Trophoblast cell (in vitro differentiated cells and primary cell): ENCODE results near the gene NUDC.
"Not testable (repeated sequence)": the region's sequence is repeated elsewhere in the genome, so short reads cannot be mapped to it uniquely, and the experiment has no call there.

Experiments used
- DNase-seq, 2 donors: peaks; one replicate each; pipeline ENCODE4 v3.0.0-alpha.2; 2016
- H2AFZ ChIP-seq: 2 replicates; pipeline ENCODE4 v1.6.1; 2013; ENCODE audit warnings: low read length, moderate library complexity, mild to moderate bottlenecking; ENCODE audit not compliant: insufficient read depth, poor library complexity
- H2AK5ac ChIP-seq: 2 replicates; pipeline ENCODE4 v1.6.1; 2013; ENCODE audit warnings: mild to moderate bottlenecking, low read length
- H2BK120ac ChIP-seq: 2 replicates; pipeline ENCODE4 v1.6.1; 2013; ENCODE audit warnings: low read length, mild to moderate bottlenecking, moderate library complexity; ENCODE audit not compliant: insufficient read depth, poor library complexity
- H2BK12ac ChIP-seq: 2 replicates; pipeline ENCODE4 v1.6.1; 2013; ENCODE audit warnings: mild to moderate bottlenecking, low read length, moderate library complexity
- H2BK5ac ChIP-seq: 2 replicates; pipeline ENCODE4 v1.6.1; 2013; ENCODE audit warnings: low read length, low read depth, moderate library complexity, mild to moderate bottlenecking; ENCODE audit not compliant: poor library complexity
- H3K14ac ChIP-seq: 2 replicates; pipeline ENCODE4 v1.6.1; 2013; ENCODE audit warnings: mild to moderate bottlenecking, low read length
- H3K18ac ChIP-seq: 2 replicates; pipeline ENCODE4 v1.6.1; 2013; ENCODE audit warnings: mild to moderate bottlenecking, low read length
- H3K23ac ChIP-seq: 2 replicates; pipeline ENCODE4 v1.6.1; 2013; ENCODE audit warnings: low read length
- H3K27ac ChIP-seq: 2 replicates; pipeline ENCODE4 v1.5.1; 2013; ENCODE audit warnings: low read depth, mild to moderate bottlenecking, inconsistent platforms, low read length, moderate library complexity
- H3K27me3 ChIP-seq: 2 replicates; pipeline ENCODE4 v1.6.1; 2013; ENCODE audit warnings: inconsistent platforms, mild to moderate bottlenecking, low read length, moderate library complexity; ENCODE audit not compliant: insufficient read depth
- H3K36me3 ChIP-seq, 2 experiments: 1 replicate in 1 of 2; 2 replicates in 1 of 2; pipeline ENCODE4 v1.6.1; 2013; ENCODE audit warnings: low read length in 2 of 2, mild to moderate bottlenecking in 2 of 2, moderate library complexity in 1 of 2; ENCODE audit not compliant: insufficient read depth in 2 of 2, control insufficient read depth in 1 of 2
- H3K4ac ChIP-seq: 2 replicates; pipeline ENCODE4 v1.6.1; 2013; ENCODE audit warnings: low read depth, mild to moderate bottlenecking, low read length, moderate library complexity
- H3K4me1 ChIP-seq, 2 experiments: 1 replicate in 1 of 2; 2 replicates in 1 of 2; pipeline ENCODE4 v1.6.1; 2013; ENCODE audit warnings: low read length in 2 of 2, mild to moderate bottlenecking in 2 of 2, moderate library complexity in 1 of 2; ENCODE audit not compliant: insufficient read depth in 2 of 2, control insufficient read depth in 1 of 2
- H3K4me2 ChIP-seq: 2 replicates; pipeline ENCODE4 v1.6.1; 2013; ENCODE audit warnings: inconsistent platforms, mild to moderate bottlenecking, low read length, moderate library complexity
- H3K4me3 ChIP-seq: 2 replicates; pipeline ENCODE4 v1.5.1; 2013; ENCODE audit warnings: mild to moderate bottlenecking, low read depth, low read length, inconsistent platforms
- H3K79me1 ChIP-seq: one replicate; pipeline ENCODE4 v1.6.1; 2013; ENCODE audit warnings: low read length
- H3K79me2 ChIP-seq: 2 replicates; pipeline ENCODE4 v1.6.1; 2013; ENCODE audit warnings: low read length, mild to moderate bottlenecking; ENCODE audit not compliant: control insufficient read depth, insufficient read depth, poor library complexity
- H3K9ac ChIP-seq: 2 replicates; pipeline ENCODE4 v1.6.1; 2013; ENCODE audit warnings: mild to moderate bottlenecking, low read length
- H3K9me3 ChIP-seq: 2 replicates; pipeline ENCODE4 v1.6.1; 2013; ENCODE audit warnings: low read depth, mild to moderate bottlenecking, control low read depth, inconsistent platforms, low read length; ENCODE audit not compliant: insufficient read depth
- H4K12ac ChIP-seq: 2 replicates; pipeline ENCODE4 v1.6.1; 2013; ENCODE audit warnings: low read depth, mild to moderate bottlenecking, low read length, moderate library complexity
- H4K8ac ChIP-seq: 2 replicates; pipeline ENCODE4 v1.6.1; 2013; ENCODE audit warnings: low read depth, mild to moderate bottlenecking, low read length, moderate library complexity
- H4K91ac ChIP-seq: one replicate; pipeline ENCODE4 v1.6.1; 2013; ENCODE audit warnings: low read depth, mild to moderate bottlenecking, low read length, moderate library complexity
- WGBS: extraction: QIAGEN DNeasy Blood & Tissue Kit; methylation state at CpG from one replicate; pipeline ENCODE4 v1.1.7; 2013; ENCODE audit warnings: missing lambda C conversion rate; ENCODE audit not compliant: insufficient read length, insufficient coverage; ENCODE audit errors: extremely low coverage; 5-methylcytosine and 5-hydroxymethylcytosine counted together

The NUDC gene

GRCh38 chr1:26948725-26949057 lies 27.1 kb downstream of the NUDC start:
- H2BK12ac ChIP-seq, H3K4me2 ChIP-seq, H3K4ac ChIP-seq, H3K4me1 ChIP-seq, H3K23ac ChIP-seq, H3K27ac ChIP-seq, H2AFZ ChIP-seq, H2AK5ac ChIP-seq, H3K79me2 ChIP-seq, H3K14ac ChIP-seq, H3K18ac ChIP-seq, H4K12ac ChIP-seq, H3K27me3 ChIP-seq, H2BK5ac ChIP-seq, H2BK120ac ChIP-seq, H4K8ac ChIP-seq, H3K4me3 ChIP-seq, H4K91ac ChIP-seq, H3K9me3 ChIP-seq, H3K9ac ChIP-seq, DNase-seq, H3K79me1 ChIP-seq: not testable (repeated sequence)
- peaks cover 59 to 62% of the 10 kb centered on the region in 2 experiments for H3K36me3 ChIP-seq
- no CpG with 5 or more reads among the region's 16 CpGs for WGBS

- no peak overlapping the region for H3K4ac ChIP-seq
- no peaks in the 10 kb centered on the region for H3K79me2 ChIP-seq
- H3K14ac ChIP-seq, result no peak overlapping the region
- H2BK12ac ChIP-seq, result no peak overlapping the region
- H3K4me2 ChIP-seq, result no peak overlapping the region
- H3K9ac ChIP-seq, result no peak overlapping the region
- no peak overlapping the region for H2AK5ac ChIP-seq
- no peak overlapping the region for H2AFZ ChIP-seq
- H2BK5ac ChIP-seq, result no peak overlapping the region
- no peaks in the 10 kb centered on the region for H3K27me3 ChIP-seq
- no peak overlapping the region for H3K27ac ChIP-seq
- WGBS, result no CpG with 5 or more reads among the region's 1 CpG
- H3K18ac ChIP-seq, result no peak overlapping the region
- no peak overlapping the region for H4K12ac ChIP-seq
- H4K8ac ChIP-seq, result no peak overlapping the region
- H3K4me3 ChIP-seq, result no peak overlapping the region
- no peak for DNase-seq
- no peak overlapping the region for H2BK120ac ChIP-seq
- peaks cover 1% of the 10 kb centered on the region for H3K9me3 ChIP-seq
- H3K23ac ChIP-seq, result no peak overlapping the region
- H4K91ac ChIP-seq, result no peak overlapping the region
- peaks cover 53 to 56% of the 10 kb centered on the region in 2 experiments for H3K36me3 ChIP-seq
- H3K4me1 ChIP-seq, result no peaks in the 10 kb centered on the region
- H3K79me1 ChIP-seq, result no peaks in the 10 kb centered on the region
Measured at GRCh38 chr1:26949266-26949925, 27.9 kb downstream of the NUDC start.

GRCh38 chr1:26949926-26950319 lies 28.4 kb downstream of the NUDC start:
- Histone ChIP-seq H3K79me1 (no peaks in the 10 kb centered on the region), H2BK120ac (no peak overlapping the region), H3K36me3 (peaks cover 51 to 56% of the 10 kb centered on the region in 2 experiments), H3K23ac (no peak overlapping the region), H4K12ac (no peak overlapping the region), H3K79me2 (no peaks in the 10 kb centered on the region), H2AFZ (no peak overlapping the region), H3K18ac (no peak overlapping the region), H3K9me3 (peaks cover 1% of the 10 kb centered on the region), H3K4me1 (no peaks in the 10 kb centered on the region), H2BK12ac (no peak overlapping the region), H3K14ac (no peak overlapping the region), H3K4me2 (no peak overlapping the region), H2AK5ac (no peak overlapping the region), H3K27ac (no peak overlapping the region), H4K8ac (no peak overlapping the region), H2BK5ac (no peak overlapping the region), H3K4ac (no peak overlapping the region), H4K91ac (no peak overlapping the region), H3K4me3 (no peak overlapping the region), H3K9ac (no peak overlapping the region), H3K27me3 (no peaks in the 10 kb centered on the region)
- DNase-seq, result no peak
- WGBS, result no CpG with 5 or more reads among the region's 3 CpGs

GRCh38 chr1:26950602-26951001 lies 29.1 kb downstream of the NUDC start:
- no peak overlapping the region for H3K27ac ChIP-seq
- no peak for DNase-seq
- no peak overlapping the region for H2AFZ ChIP-seq
- H3K36me3 ChIP-seq, result peaks cover 45 to 49% of the 10 kb centered on the region in 2 experiments
- H4K8ac ChIP-seq, result no peak overlapping the region
- H4K91ac ChIP-seq, result no peak overlapping the region
- H2BK5ac ChIP-seq, result no peak overlapping the region
- no peak overlapping the region for H3K4me2 ChIP-seq
- no peak overlapping the region for H3K4ac ChIP-seq
- no peak overlapping the region for H2AK5ac ChIP-seq
- peaks cover 1% of the 10 kb centered on the region for H3K9me3 ChIP-seq
- H4K12ac ChIP-seq, result no peak overlapping the region
- H3K27me3 ChIP-seq, result no peaks in the 10 kb centered on the region
- H3K79me2 ChIP-seq, result no peaks in the 10 kb centered on the region
- no peaks in the 10 kb centered on the region for H3K79me1 ChIP-seq
- H3K4me1 ChIP-seq, result no peaks in the 10 kb centered on the region
- H3K23ac ChIP-seq, result no peak overlapping the region
- no peak overlapping the region for H3K18ac ChIP-seq
- H3K4me3 ChIP-seq, result no peak overlapping the region
- H3K14ac ChIP-seq, result no peak overlapping the region
- no peak overlapping the region for H3K9ac ChIP-seq
- no peak overlapping the region for H2BK12ac ChIP-seq
- no peak overlapping the region for H2BK120ac ChIP-seq
- no CpG with 5 or more reads among the region's 8 CpGs for WGBS
